Nephron progenitor cell (in vitro differentiated cells): ENCODE measurements around the gene KCNC1.

Experiments
- DNase-seq: peaks from one replicate; pipeline ENCODE4 v3.0.0; 2021
- H3K27ac Mint-ChIP-seq: 2 replicates; pipeline ENCODE4 v1.8.0; 2021; ENCODE audit warnings: mild to moderate bottlenecking, moderate library complexity, mixed read lengths
- H3K27me3 Mint-ChIP-seq: 2 replicates; pipeline ENCODE4 v1.8.0; 2021; ENCODE audit warnings: mild to moderate bottlenecking, low read depth, mixed read lengths; ENCODE audit not compliant: poor library complexity
- H3K36me3 Mint-ChIP-seq: 2 replicates; pipeline ENCODE4 v1.8.0; 2021; ENCODE audit warnings: low read depth, mixed read lengths
- H3K4me1 Mint-ChIP-seq: 2 replicates; pipeline ENCODE4 v1.8.0; 2021; ENCODE audit warnings: mixed read lengths
- H3K4me3 Mint-ChIP-seq: 2 replicates; pipeline ENCODE4 v1.8.0; 2021; ENCODE audit warnings: mild to moderate bottlenecking, moderate library complexity, mixed read lengths
- H3K9me3 Mint-ChIP-seq: 2 replicates; pipeline ENCODE4 v1.8.0; 2021; ENCODE audit warnings: mild to moderate bottlenecking, moderate library complexity, mixed read lengths
- TF ChIP-seq, protein P1 (sequence below): fragments of 200-600 bp; sonication (generic); IDR thresholded peaks from 2 replicates; pipeline ENCODE4 v1.5.0; 2021; ENCODE audit warnings: antibody characterized with exemption

KCNC1 gene

DNA sequence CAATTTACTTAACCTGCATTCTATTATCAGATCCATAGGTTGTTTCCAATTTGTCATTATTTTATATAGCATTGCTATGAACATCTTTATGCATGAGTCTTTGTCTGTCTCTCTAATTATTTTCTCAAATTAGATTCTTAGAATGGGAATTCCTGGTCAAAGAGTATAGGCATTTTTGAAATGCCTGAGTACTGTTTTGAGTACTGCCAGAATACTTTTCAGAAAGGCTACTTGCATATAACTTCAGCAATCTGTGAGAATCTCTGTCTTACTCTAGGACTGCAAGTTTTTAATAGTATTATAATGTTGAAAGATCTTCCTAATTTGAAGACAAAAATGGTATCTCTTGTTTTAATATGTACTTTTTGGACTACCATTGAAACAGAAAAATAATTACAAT, 56.6 kb downstream of the KCNC1 start:
- Mint-ChIP-seq H3K27me3 (peaks cover 3% of the 10 kb centered on the region), H3K27ac (no peak overlapping the region), H3K36me3 (no peaks in the 10 kb centered on the region), H3K4me1 (peaks cover 13% of the 10 kb centered on the region), H3K4me3 (no peak overlapping the region), H3K9me3 (no peaks in the 10 kb centered on the region)
- TF ChIP-seq, protein P1, sequence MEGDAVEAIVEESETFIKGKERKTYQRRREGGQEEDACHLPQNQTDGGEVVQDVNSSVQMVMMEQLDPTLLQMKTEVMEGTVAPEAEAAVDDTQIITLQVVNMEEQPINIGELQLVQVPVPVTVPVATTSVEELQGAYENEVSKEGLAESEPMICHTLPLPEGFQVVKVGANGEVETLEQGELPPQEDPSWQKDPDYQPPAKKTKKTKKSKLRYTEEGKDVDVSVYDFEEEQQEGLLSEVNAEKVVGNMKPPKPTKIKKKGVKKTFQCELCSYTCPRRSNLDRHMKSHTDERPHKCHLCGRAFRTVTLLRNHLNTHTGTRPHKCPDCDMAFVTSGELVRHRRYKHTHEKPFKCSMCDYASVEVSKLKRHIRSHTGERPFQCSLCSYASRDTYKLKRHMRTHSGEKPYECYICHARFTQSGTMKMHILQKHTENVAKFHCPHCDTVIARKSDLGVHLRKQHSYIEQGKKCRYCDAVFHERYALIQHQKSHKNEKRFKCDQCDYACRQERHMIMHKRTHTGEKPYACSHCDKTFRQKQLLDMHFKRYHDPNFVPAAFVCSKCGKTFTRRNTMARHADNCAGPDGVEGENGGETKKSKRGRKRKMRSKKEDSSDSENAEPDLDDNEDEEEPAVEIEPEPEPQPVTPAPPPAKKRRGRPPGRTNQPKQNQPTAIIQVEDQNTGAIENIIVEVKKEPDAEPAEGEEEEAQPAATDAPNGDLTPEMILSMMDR: no peak
- no peak for DNase-seq

DNA sequence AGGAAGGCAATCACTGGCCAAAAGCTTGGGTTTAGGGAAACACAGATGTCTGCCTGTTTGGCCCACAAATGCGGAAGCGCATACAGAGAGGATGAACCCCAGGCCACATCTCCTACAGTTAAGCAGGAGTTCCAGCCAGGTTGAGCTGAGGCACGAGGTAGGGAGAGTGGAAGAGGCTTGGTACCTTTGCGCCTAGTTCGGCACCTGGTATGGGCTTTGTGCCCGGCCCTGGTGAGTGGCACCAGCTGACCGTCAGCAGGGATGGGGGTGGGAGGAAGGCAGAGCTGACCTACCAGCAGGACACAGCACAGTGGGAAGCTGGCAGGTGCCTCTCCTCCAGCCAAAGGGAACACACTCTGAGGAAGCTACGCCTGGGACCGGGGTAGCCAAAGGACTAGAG, 57.6 kb downstream of the KCNC1 start:
- H3K27me3 Mint-ChIP-seq: peaks cover 3% of the 10 kb centered on the region
- H3K4me3 Mint-ChIP-seq: no peak overlapping the region
- H3K27ac Mint-ChIP-seq: no peak overlapping the region
- TF ChIP-seq, protein P1: no peak
- no peaks in the 10 kb centered on the region for H3K36me3 Mint-ChIP-seq
- DNase-seq: no peak
- no peaks in the 10 kb centered on the region for H3K9me3 Mint-ChIP-seq
- peaks cover 5% of the 10 kb centered on the region for H3K4me1 Mint-ChIP-seq

DNA sequence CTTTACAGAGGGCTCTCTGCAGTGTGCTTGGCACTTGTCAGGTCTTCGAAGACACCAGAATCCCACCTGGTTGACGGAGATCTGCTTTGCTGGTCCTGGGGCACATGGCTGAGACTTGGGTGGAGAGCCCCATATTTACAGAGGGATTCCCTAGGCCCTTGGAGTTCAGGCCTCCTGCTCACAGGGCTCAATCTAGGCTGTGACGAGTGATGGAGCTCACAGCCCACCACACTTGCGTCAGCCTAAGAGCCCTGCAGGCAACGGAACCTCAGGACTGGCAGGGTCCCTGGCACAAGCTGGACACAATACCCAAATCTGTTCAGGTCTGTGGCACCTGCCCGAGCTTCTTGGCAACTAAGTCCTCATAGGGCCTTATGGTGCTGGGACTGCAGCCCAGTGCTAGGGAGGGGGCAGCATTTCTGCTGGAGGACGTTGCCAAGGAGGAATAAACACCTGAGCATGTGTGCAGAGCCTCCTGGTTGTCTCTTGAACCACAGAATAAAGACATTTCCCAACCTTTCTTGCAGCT, 59.1 kb downstream of the KCNC1 start:
- H3K27ac Mint-ChIP-seq: no peak overlapping the region
- H3K27me3 Mint-ChIP-seq: peaks cover 3% of the 10 kb centered on the region
- no peaks in the 10 kb centered on the region for H3K9me3 Mint-ChIP-seq
- TF ChIP-seq, protein P1: no peak
- no peak for DNase-seq
- H3K36me3 Mint-ChIP-seq: no peaks in the 10 kb centered on the region
- no peaks in the 10 kb centered on the region for H3K4me1 Mint-ChIP-seq
- H3K4me3 Mint-ChIP-seq: no peak overlapping the region

DNA sequence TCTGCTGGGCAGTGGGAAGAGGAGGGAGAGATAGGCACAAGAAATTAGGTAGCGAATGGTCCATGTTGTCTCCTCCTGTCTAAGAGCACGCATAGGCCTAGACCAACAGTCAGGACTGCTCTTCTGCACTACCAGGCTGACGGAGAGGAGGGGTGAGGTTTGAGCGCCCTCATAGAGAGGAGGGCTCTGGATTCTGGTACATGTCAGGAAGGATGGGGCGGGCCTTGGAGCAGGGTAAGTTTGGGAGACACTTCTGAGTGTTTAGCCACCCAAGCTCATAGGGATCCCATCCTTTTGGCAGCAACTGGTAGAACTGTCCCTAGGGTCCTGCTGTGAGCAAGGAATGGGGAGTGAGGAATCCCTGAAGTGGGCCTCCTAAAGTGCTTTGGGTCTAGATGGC, 60.4 kb downstream of the KCNC1 start:
- no peak overlapping the region for H3K27ac Mint-ChIP-seq
- no peak for DNase-seq
- no peaks in the 10 kb centered on the region for H3K27me3 Mint-ChIP-seq
- H3K36me3 Mint-ChIP-seq: no peaks in the 10 kb centered on the region
- no peaks in the 10 kb centered on the region for H3K4me1 Mint-ChIP-seq
- H3K4me3 Mint-ChIP-seq: no peak overlapping the region
- TF ChIP-seq, protein P1: no peak
- H3K9me3 Mint-ChIP-seq: no peaks in the 10 kb centered on the region

DNA sequence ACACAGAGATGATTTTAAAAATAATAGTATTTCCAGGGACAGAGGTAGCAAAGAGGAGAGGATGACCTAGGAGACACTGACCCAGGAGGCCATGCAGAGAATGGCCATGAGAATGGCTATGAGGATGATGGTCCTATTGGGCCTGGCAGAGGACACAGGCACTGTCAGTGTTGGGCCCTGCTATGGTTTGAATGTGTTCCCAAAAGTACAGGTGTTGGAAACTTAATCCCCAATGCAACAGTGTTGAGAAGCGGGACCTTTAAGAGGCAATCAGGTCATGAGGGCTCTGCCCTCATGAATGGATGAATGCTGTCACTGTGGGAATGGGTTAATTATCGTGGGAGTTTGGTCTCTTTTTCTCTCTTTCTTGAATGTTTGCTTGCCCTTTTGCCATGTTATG, 61.6 kb downstream of the KCNC1 start:
- Mint-ChIP-seq H3K9me3 (no peaks in the 10 kb centered on the region), H3K27ac (no peak overlapping the region), H3K4me1 (no peaks in the 10 kb centered on the region), H3K36me3 (no peaks in the 10 kb centered on the region), H3K27me3 (peaks cover 2% of the 10 kb centered on the region), H3K4me3 (no peak overlapping the region)
- TF ChIP-seq, protein P1: no peak
- DNase-seq: no peak

DNA sequence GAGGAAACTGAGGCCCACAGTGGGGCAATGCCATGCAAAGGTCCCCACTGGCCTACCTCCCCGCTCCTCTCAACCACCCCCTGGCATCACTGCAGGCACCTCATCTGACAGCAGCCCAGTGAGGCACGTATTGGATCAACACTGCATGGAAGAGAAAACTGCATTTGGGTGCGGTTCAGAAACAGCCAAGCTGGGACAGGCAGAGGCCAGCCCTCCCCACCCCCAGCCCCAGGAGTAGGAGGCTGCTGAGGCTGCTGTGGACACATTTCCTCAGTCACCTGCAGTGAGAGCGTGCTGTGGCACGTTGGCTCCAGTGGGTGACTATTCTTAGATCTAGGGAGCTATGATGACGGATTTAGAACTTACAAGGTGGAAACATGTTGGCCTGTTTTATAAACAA, 63.7 kb downstream of the KCNC1 start:
- TF ChIP-seq, protein P1: no peak
- no peaks in the 10 kb centered on the region for H3K9me3 Mint-ChIP-seq
- no peak for DNase-seq
- H3K27ac Mint-ChIP-seq: no peak overlapping the region
- peaks cover 2% of the 10 kb centered on the region for H3K27me3 Mint-ChIP-seq
- H3K36me3 Mint-ChIP-seq: no peaks in the 10 kb centered on the region
- no peak overlapping the region for H3K4me3 Mint-ChIP-seq
- peaks cover under 1% of the 10 kb centered on the region for H3K4me1 Mint-ChIP-seq
